Keratinocyte (primary cell): ENCODE data around the gene CBFA2T3. TPM values are rescaled to one million over a fixed set of nuclear protein-coding genes. Genes with fewer than 3 reads are reported as not detected.

Experiments used
- DNase-seq: peaks from one replicate; pipeline ENCODE4 v3.0.0-alpha.2; 2011; ENCODE audit warnings: low read depth, missing footprints, low spot score
- FAIRE-seq: peaks from 2 replicates; lab custom pipeline; 2011; peaks lifted over from hg19 to GRCh38; lab: Jason Lieb, UNC
- H2AFZ ChIP-seq: 2 replicates; pipeline ENCODE4 v1.6.0; 2012; ENCODE audit warnings: low read length, control low read depth, inconsistent platforms; ENCODE audit not compliant: control insufficient read depth
- H3K27ac ChIP-seq: 2 replicates; pipeline ENCODE4 v1.5.1; 2011; ENCODE audit warnings: low read length; ENCODE audit not compliant: control insufficient read depth, insufficient read depth
- H3K27me3 ChIP-seq: 3 replicates; pipeline ENCODE4 v1.6.0; 2011; ENCODE audit warnings: low read length; ENCODE audit not compliant: control insufficient read depth, insufficient read depth; ENCODE audit errors: extremely low read depth
- H3K36me3 ChIP-seq, 2 experiments: 2 replicates in 1 of 2; 3 replicates in 1 of 2; pipeline ENCODE4 v1.5.1; 2011; ENCODE audit warnings: low read length in 2 of 2, mild to moderate bottlenecking in 1 of 2; ENCODE audit not compliant: control insufficient read depth in 2 of 2, insufficient read depth in 2 of 2; ENCODE audit errors: extremely low read depth in 1 of 2
- H3K4me1 ChIP-seq: 3 replicates; pipeline ENCODE4 v1.5.1; 2011; ENCODE audit warnings: low read length; ENCODE audit not compliant: control insufficient read depth, insufficient read depth; ENCODE audit errors: extremely low read depth
- H3K4me2 ChIP-seq: 3 replicates; pipeline ENCODE4 v1.6.0; 2011; ENCODE audit warnings: low read depth, low read length; ENCODE audit not compliant: control insufficient read depth, insufficient read depth; ENCODE audit errors: extremely low read depth
- H3K4me3 ChIP-seq, 3 experiments: fragments of 200-600 bp in 1 of 3; sonication (generic) in 1 of 3; 2 replicates in 2 of 3; 3 replicates in 1 of 3; pipeline ENCODE4 v1.5.1; 2011 to 2016; ENCODE audit warnings: low read length in 3 of 3, mild to moderate bottlenecking in 3 of 3, control low read depth in 2 of 3, inconsistent platforms in 1 of 3, low read depth in 1 of 3, mixed read lengths in 1 of 3, mixed run types in 1 of 3, moderate library complexity in 1 of 3; ENCODE audit not compliant: control insufficient read depth in 2 of 3, insufficient read depth in 2 of 3; ENCODE audit errors: extremely low read depth in 1 of 3
- H3K79me2 ChIP-seq: 2 replicates; pipeline ENCODE4 v1.6.0; 2012; ENCODE audit warnings: low read length; ENCODE audit not compliant: control insufficient read depth, insufficient read depth
- H3K9ac ChIP-seq: 3 replicates; pipeline ENCODE4 v1.6.0; 2011; ENCODE audit warnings: low read length; ENCODE audit not compliant: control insufficient read depth, insufficient read depth; ENCODE audit errors: extremely low read depth
- H3K9me1 ChIP-seq: 3 replicates; pipeline ENCODE4 v1.6.0; 2011; ENCODE audit warnings: low read length; ENCODE audit not compliant: control insufficient read depth, insufficient read depth; ENCODE audit errors: extremely low read depth
- H3K9me3 ChIP-seq: 2 replicates; pipeline ENCODE4 v1.5.1; 2012; ENCODE audit warnings: low read depth, low read length; ENCODE audit not compliant: control insufficient read depth
- H4K20me1 ChIP-seq: 3 replicates; pipeline ENCODE4 v1.6.0; 2011; ENCODE audit warnings: low read length; ENCODE audit not compliant: control insufficient read depth, insufficient read depth; ENCODE audit errors: extremely low read depth
- CTCF ChIP-seq, 3 experiments: IDR thresholded peaks in 1 of 3; conservative IDR thresholded peaks in 1 of 3; optimal IDR thresholded peaks in 1 of 3; 2 replicates in 2 of 3; 3 replicates in 1 of 3; pipeline versions ENCODE3 to v1.5.1; 2011; ENCODE audit warnings: low read length in 3 of 3, mild to moderate bottlenecking in 3 of 3, moderate library complexity in 2 of 3, control low read depth in 1 of 3, inconsistent platforms in 1 of 3; ENCODE audit not compliant: insufficient read depth in 2 of 3; ENCODE audit errors: extremely low read depth in 1 of 3
- EZH2 ChIP-seq: IDR thresholded peaks from one replicate; pipeline ENCODE4 v1.6.1; 2012; ENCODE audit warnings: inconsistent platforms, mild to moderate bottlenecking, low read length, moderate library complexity
- dilution Hi-C: fragments of 300-500 bp; cut with MboI; formaldehyde crosslinking; loops from one replicate; pipeline ENCODE4 v1.7.0; 2020; ENCODE audit warnings: low sequenced_read_pairs; ENCODE audit not compliant: extremely low pct_ligation_motif_present
- polyA plus RNA-seq, 5 experiments: library from polyadenylated mRNA; depleted of rRNA in 3 of 5; stranded (reverse) in 3 of 5; stranded (forward) in 1 of 5; unstranded in 1 of 5; fragments of >200 nt; gene quantifications; 1 replicate in 1 of 5; 2 replicates in 3 of 5; 3 replicates in 1 of 5; pipeline versions ENCODE4 v1.2.1 to v1.2.3, GENCODE V29; 2011 to 2012; ENCODE audit warnings: missing spikeins in 2 of 5, low read depth in 1 of 5, low replicate concordance in 1 of 5

Gene CBFA2T3
- polyA plus RNA-seq, 1 donor (not counting 4 experiments of a cell fraction or from before 2014, with no cell fraction given), result 0.08 TPM

GRCh38 chr16:88879788-88880055, 97.3 kb downstream of the CBFA2T3 start:
- no peak overlapping the region for H3K9ac ChIP-seq
- H3K27ac ChIP-seq, result no peak overlapping the region
- peaks cover 35% of the 10 kb centered on the region for H3K27me3 ChIP-seq
- H2AFZ ChIP-seq, result no peak overlapping the region
- H3K4me2 ChIP-seq, result peak overlapping the region; percentile 37
- no peak for TF ChIP-seq CTCF (optimal IDR thresholded peaks at IDR 0.05 in 1 of 3, IDR thresholded peaks at IDR 0.05 in 1 of 3, conservative IDR thresholded peaks at IDR 0.05 in 1 of 3; ENCODE audit: extremely low read depth in 1 of 3, insufficient read depth in 2 of 3, low read length in 3 of 3)
- no peak for TF ChIP-seq EZH2
- H3K9me1 ChIP-seq, result no peaks in the 10 kb centered on the region
- H3K4me3 ChIP-seq, result no peak overlapping the region
- H3K79me2 ChIP-seq, result no peaks in the 10 kb centered on the region
- no peak for FAIRE-seq
- H4K20me1 ChIP-seq, result no peaks in the 10 kb centered on the region
- dilution Hi-C loops, result no loop called here
- no peaks in the 10 kb centered on the region for H3K9me3 ChIP-seq
- H3K36me3 ChIP-seq, result no peaks in the 10 kb centered on the region
- no peak for DNase-seq
- H3K4me1 ChIP-seq, result peaks cover 30% of the 10 kb centered on the region

- Histone ChIP-seq H3K4me3 (no peak overlapping the region), H3K9me1 (no peaks in the 10 kb centered on the region), H2AFZ (no peak overlapping the region), H3K27me3 (peaks cover 35% of the 10 kb centered on the region), H3K27ac (no peak overlapping the region), H4K20me1 (no peaks in the 10 kb centered on the region), H3K36me3 (no peaks in the 10 kb centered on the region), H3K4me2 (no peak overlapping the region), H3K79me2 (no peaks in the 10 kb centered on the region), H3K9me3 (no peaks in the 10 kb centered on the region), H3K4me1 (peaks cover 30% of the 10 kb centered on the region), H3K9ac (no peak overlapping the region)
- TF ChIP-seq CTCF (optimal IDR thresholded peaks at IDR 0.05 in 1 of 3, IDR thresholded peaks at IDR 0.05 in 1 of 3, conservative IDR thresholded peaks at IDR 0.05 in 1 of 3; ENCODE audit: extremely low read depth in 1 of 3, insufficient read depth in 2 of 3, low read length in 3 of 3) (no peak), EZH2 (no peak)
- dilution Hi-C loops, result no loop called here
- FAIRE-seq (peak; percentile 86), DNase-seq (peak; percentile 57)
Observed at GRCh38 chr16:88878967-88879787, 97.8 kb downstream of the CBFA2T3 start.
